Erythroblast (primary cell): ENCODE measurements around the gene CRABP2.

ENCODE experiments used
- GATA1 ChIP-seq: IDR thresholded peaks from 2 replicates; pipeline ENCODE4 v1.6.1; 2011; ENCODE audit warnings: low read depth, mild to moderate bottlenecking, control low read depth, low read length, moderate library complexity
- POLR2A ChIP-seq: IDR thresholded peaks from 2 replicates; pipeline ENCODE4 v1.6.1; 2011; ENCODE audit warnings: mild to moderate bottlenecking, low read length

- TF ChIP-seq POLR2A (no peak), GATA1 (no peak)
These were observed 38.3 kb downstream of the CRABP2 start for GRCh38 chr1:156666862-156667609.
